H1 (cell line): ENCODE results near the gene CCR2. TPM values are rescaled to one million over a fixed set of nuclear protein-coding genes. Genes with fewer than 3 reads are reported as not detected.

Source experiments
- CTCF ChIA-PET: fragments of 300-600 bp; sonication (Branson Sonifier 250); formaldehyde crosslinking; loops from one replicate; lab custom pipeline; 2021; ENCODE audit not compliant: partially characterized antibody; lab: Charles Lee
- POLR2A ChIA-PET: fragments of 300-600 bp; sonication (Branson Sonifier 250); formaldehyde crosslinking; loops from one replicate; lab custom pipeline; 2021; ENCODE audit warnings: inconsistent platforms; ENCODE audit not compliant: partially characterized antibody; lab: Charles Lee
- DNase-seq, 2 experiments: peaks; one replicate each; pipeline versions ENCODE4 v3.0.0 to v3.0.0-alpha.2; 2010 to 2022; ENCODE audit warnings: low spot score in 2 of 2, low read depth in 1 of 2, mixed read lengths in 1 of 2
- FAIRE-seq: peaks from 2 replicates; lab custom pipeline; 2011; peaks lifted over from hg19 to GRCh38; lab: Jason Lieb, UNC
- H2AFZ ChIP-seq: 2 replicates; pipeline ENCODE4 v1.8.1; 2012; ENCODE audit warnings: low read length, inconsistent platforms
- H2AK5ac ChIP-seq: 2 replicates; pipeline ENCODE4 v1.6.1; 2013; ENCODE audit warnings: low read depth, low read length
- H2BK120ac ChIP-seq: replicated peaks from 2 replicates; pipeline ENCODE3; 2013; ENCODE audit warnings: low read depth, low read length, inconsistent platforms
- H2BK12ac ChIP-seq: 2 replicates; pipeline ENCODE4 v1.6.1; 2013; ENCODE audit warnings: low read depth, low read length
- H2BK15ac ChIP-seq: 2 replicates; pipeline ENCODE4 v1.6.1; 2013; ENCODE audit warnings: low read length
- H2BK20ac ChIP-seq: 2 replicates; pipeline ENCODE4 v1.6.1; 2013; ENCODE audit warnings: low read length
- H2BK5ac ChIP-seq: 2 replicates; pipeline ENCODE4 v1.6.1; 2013; ENCODE audit warnings: low read depth, low read length
- H3K14ac ChIP-seq: 2 replicates; pipeline ENCODE4 v1.6.1; 2013; ENCODE audit warnings: inconsistent platforms; ENCODE audit not compliant: insufficient read length
- H3K18ac ChIP-seq: 2 replicates; pipeline ENCODE4 v1.6.1; 2013; ENCODE audit warnings: low read length; ENCODE audit errors: extremely low read depth
- H3K23ac ChIP-seq: 2 replicates; pipeline ENCODE4 v1.6.1; 2013; ENCODE audit warnings: inconsistent platforms; ENCODE audit not compliant: insufficient read length
- H3K23me2 ChIP-seq: 2 replicates; pipeline ENCODE4 v1.6.1; 2013; ENCODE audit warnings: low read depth, low read length
- H3K27ac ChIP-seq: 2 replicates; pipeline ENCODE4 v1.6.1; 2011; ENCODE audit warnings: low read depth, low read length, inconsistent platforms
- H3K27me3 ChIP-seq, 4 experiments: replicated peaks in 1 of 4; 1 replicate in 1 of 4; 2 replicates in 3 of 4; pipeline versions ENCODE4 v1.6.1 to v1.8.1; 2011 to 2013; ENCODE audit warnings: low read length in 3 of 4, mild to moderate bottlenecking in 3 of 4, inconsistent platforms in 2 of 4, mixed read lengths in 2 of 4, moderate library complexity in 1 of 4; ENCODE audit not compliant: control insufficient read depth in 3 of 4, insufficient read depth in 3 of 4; ENCODE audit errors: extremely low read depth in 1 of 4
- H3K36me3 ChIP-seq, 4 experiments: 2 replicates each; pipeline versions ENCODE4 v1.6.1 to v1.8.1; 2011 to 2013; ENCODE audit warnings: mild to moderate bottlenecking in 4 of 4, low read length in 3 of 4, moderate library complexity in 2 of 4, control low read depth in 1 of 4, inconsistent platforms in 1 of 4; ENCODE audit not compliant: insufficient read depth in 4 of 4, control insufficient read depth in 2 of 4
- H3K4ac ChIP-seq: replicated peaks from 2 replicates; pipeline ENCODE3; 2013; ENCODE audit warnings: low read length, low read depth, mixed read lengths, inconsistent platforms; ENCODE audit not compliant: insufficient read length
- H3K4me1 ChIP-seq, 4 experiments: replicated peaks in 1 of 4; 1 replicate in 1 of 4; 2 replicates in 3 of 4; pipeline versions ENCODE4 v1.6.1 to v1.8.1; 2011 to 2013; ENCODE audit warnings: low read length in 3 of 4, inconsistent platforms in 2 of 4, mixed read lengths in 1 of 4; ENCODE audit not compliant: insufficient read depth in 4 of 4, control insufficient read depth in 3 of 4
- H3K4me2 ChIP-seq, 2 experiments: 2 replicates each; pipeline versions ENCODE4 v1.6.1 to v1.8.1; 2011 to 2013; ENCODE audit warnings: low read depth in 2 of 2, low read length in 2 of 2, control low read depth in 1 of 2, inconsistent platforms in 1 of 2, mild to moderate bottlenecking in 1 of 2; ENCODE audit not compliant: insufficient read depth in 1 of 2
- H3K4me3 ChIP-seq, 4 experiments: fragments of 200-600, 300-600 bp in 1 of 4; sonication (generic), shearing (Covaris generic), sonication (Bioruptor Twin) in 1 of 4; 2 replicates each; pipeline versions ENCODE4 v1.5.1 to v1.8.1; 2011 to 2016; ENCODE audit warnings: low read length in 4 of 4, low read depth in 3 of 4, control low read depth in 2 of 4, inconsistent platforms in 2 of 4, mild to moderate bottlenecking in 2 of 4, mixed read lengths in 1 of 4, moderate library complexity in 1 of 4; ENCODE audit not compliant: insufficient read depth in 2 of 4; ENCODE audit errors: extremely low read depth in 1 of 4
- H3K56ac ChIP-seq: replicated peaks from 2 replicates; pipeline ENCODE3; 2013; ENCODE audit warnings: low read depth, mild to moderate bottlenecking, mixed read lengths, low read length, inconsistent platforms; ENCODE audit not compliant: insufficient read length
- H3K79me1 ChIP-seq: 2 replicates; pipeline ENCODE4 v1.6.1; 2013; ENCODE audit warnings: low read depth, low read length, control low read depth
- H3K79me2 ChIP-seq, 2 experiments: 2 replicates each; pipeline versions ENCODE4 v1.6.1 to v1.8.1; 2012 to 2013; ENCODE audit warnings: low read length in 2 of 2, mild to moderate bottlenecking in 2 of 2, inconsistent platforms in 1 of 2; ENCODE audit not compliant: insufficient read depth in 2 of 2, control insufficient read depth in 1 of 2
- H3K9ac ChIP-seq, 4 experiments: replicated peaks in 1 of 4; 1 replicate in 1 of 4; 2 replicates in 3 of 4; pipeline versions ENCODE4 v1.6.1 to v1.8.1; 2011 to 2013; ENCODE audit warnings: low read depth in 3 of 4, low read length in 3 of 4, control low read depth in 2 of 4, mild to moderate bottlenecking in 2 of 4, moderate library complexity in 2 of 4, inconsistent platforms in 1 of 4; ENCODE audit errors: extremely low read depth in 1 of 4
- H3K9me3 ChIP-seq, 2 experiments: 2 replicates each; pipeline versions ENCODE4 v1.6.1 to v1.8.1; 2012 to 2013; ENCODE audit warnings: mild to moderate bottlenecking in 2 of 2, moderate library complexity in 2 of 2, control low read depth in 1 of 2, inconsistent platforms in 1 of 2, low read depth in 1 of 2, low read length in 1 of 2, mixed read lengths in 1 of 2; ENCODE audit not compliant: insufficient read depth in 2 of 2
- H4K20me1 ChIP-seq, 2 experiments: replicated peaks in 1 of 2; 2 replicates each; pipeline versions ENCODE3 to v1.8.1; 2011 to 2013; ENCODE audit warnings: inconsistent platforms in 2 of 2, low read length in 2 of 2, mild to moderate bottlenecking in 1 of 2; ENCODE audit not compliant: insufficient read depth in 2 of 2, control insufficient read depth in 1 of 2
- H4K5ac ChIP-seq: 2 replicates; pipeline ENCODE4 v1.6.1; 2013; ENCODE audit warnings: low read length, low read depth, mixed read lengths, inconsistent platforms; ENCODE audit not compliant: insufficient read length
- H4K8ac ChIP-seq: 2 replicates; pipeline ENCODE4 v1.8.0; 2013; ENCODE audit warnings: mild to moderate bottlenecking, moderate library complexity, low read length, inconsistent platforms; ENCODE audit not compliant: insufficient read depth; ENCODE audit errors: extremely low read depth
- H4K91ac ChIP-seq: replicated peaks from 2 replicates; pipeline ENCODE3; 2013; ENCODE audit warnings: low read length, mixed read lengths, inconsistent platforms; ENCODE audit not compliant: insufficient read length
- ASH2L ChIP-seq: fragments of 200-600, 300-600 bp; sonication (generic); IDR thresholded peaks from one replicate; pipeline ENCODE4 v1.7.1; 2017; ENCODE audit warnings: low read length
- CREB1 ChIP-seq: IDR thresholded peaks from 2 replicates; pipeline ENCODE4 v1.6.1; 2012; ENCODE audit warnings: inconsistent platforms
- RFX5 ChIP-seq: IDR thresholded peaks from 2 replicates; pipeline ENCODE4 v1.6.1; 2011; ENCODE audit warnings: low read depth, low read length, improper control_type of control experiment, borderline replicate concordance
- SIN3A ChIP-seq, 2 experiments: IDR thresholded peaks in 1 of 2; conservative IDR thresholded peaks in 1 of 2; 2 replicates each; pipeline ENCODE4 v1.6.1; 2011 to 2012; ENCODE audit warnings: low read length in 2 of 2, improper control_type of control experiment in 1 of 2, low read depth in 1 of 2, mild to moderate bottlenecking in 1 of 2
- SRF ChIP-seq: IDR thresholded peaks from 2 replicates; pipeline ENCODE4 v1.6.1; 2011; ENCODE audit warnings: mild to moderate bottlenecking, low read depth, low read length, moderate library complexity
- TAF1 ChIP-seq: IDR thresholded peaks from 2 replicates; pipeline ENCODE4 v1.6.1; 2011; ENCODE audit warnings: mild to moderate bottlenecking, low read depth, low read length
- WGBS, 2 experiments: shearing (Covaris generic) in 1 of 2; methylation state at CpG; one replicate each; pipeline versions ENCODE4 v1.1.6 to v1.1.7; 2013 to 2015; ENCODE audit warnings: low lambda C conversion rate in 2 of 2, mixed read lengths in 2 of 2, inconsistent platforms in 1 of 2, low coverage in 1 of 2, missing lambda C conversion rate in 1 of 2; ENCODE audit not compliant: insufficient replicate concordance in 2 of 2, insufficient coverage in 1 of 2, insufficient read length in 1 of 2; ENCODE audit errors: extremely low coverage in 1 of 2, missing lambda C conversion rate in 1 of 2; 5-methylcytosine and 5-hydroxymethylcytosine counted together
- polyA plus RNA-seq, 7 experiments: library from polyadenylated mRNA; depleted of rRNA in 3 of 7; stranded (reverse) in 5 of 7; unstranded in 2 of 7; fragments of >200 nt in 5 of 7; fragments of 200-250 nt in 2 of 7; gene quantifications; 1 replicate in 5 of 7; 2 replicates in 1 of 7; 4 replicates in 1 of 7; pipeline versions ENCODE4 v1.2.1 to v1.2.3, GENCODE V29; 2011 to 2013; ENCODE audit warnings: missing spikeins in 2 of 7, mixed read lengths in 2 of 7
- total RNA-seq: library from RNA; stranded (reverse); fragmentation: NEBNext Ultra II Directional; extraction: Animal tissue kit (Norgen Biotek cat#: 25700); gene quantifications from 2 replicates; pipeline ENCODE4 v1.2.1, GENCODE V29; 2021
- TF ChIP-seq, protein P1 (sequence below): IDR thresholded peaks from 2 replicates; pipeline ENCODE4 v1.6.1; 2012; ENCODE audit warnings: inconsistent platforms

The CCR2 gene
- total and polyA plus RNA-seq, 2 of the 8 experiments (the other 6 are each of a cell fraction or from before 2014, with no cell fraction given), result not detected

- Histone ChIP-seq H3K56ac (no peak overlapping the region), H3K36me3 (no peaks in the 10 kb centered on the region), H4K5ac (no peak overlapping the region), H2BK15ac (no peak overlapping the region), H2AK5ac (no peak overlapping the region), H2BK20ac (no peak overlapping the region), H2BK12ac (no peak overlapping the region), H3K9me3 (no peaks in the 10 kb centered on the region), H3K4ac (no peak overlapping the region), H3K23me2 (no peaks in the 10 kb centered on the region), H2AFZ (no peak overlapping the region), H3K14ac (no peak overlapping the region), H3K27me3 (peaks cover 0 to 5% (median 0%) of the 10 kb centered on the region in 4 experiments; a peak in 1 of 7 replicates), H3K79me2 (no peaks in the 10 kb centered on the region), H4K91ac (no peak overlapping the region), H2BK5ac (no peak overlapping the region), H3K9ac (no peak overlapping the region), H3K4me3 (no peak overlapping the region), H4K20me1 (no peaks in the 10 kb centered on the region), H3K27ac (no peak overlapping the region), H3K4me2 (no peak overlapping the region), H3K23ac (no peak overlapping the region), H3K4me1 (no peaks in the 10 kb centered on the region), H2BK120ac (no peak overlapping the region), H3K79me1 (no peaks in the 10 kb centered on the region), H4K8ac (no peak overlapping the region), H3K18ac (no peak overlapping the region)
- POLR2A ChIA-PET, result no interaction called here
- 85% methylated on average over 6 of the region's 6 CpGs; no CpG with 5 or more reads in 1 of the 2 experiments for WGBS, 2 experiments
- CTCF ChIA-PET, result interaction anchor here (0.7 to 12.9 kb wide), 25 partner anchors 8 to 494 kb away, joined by 3 to 164 read pairs (median 5); partner anchors contain the start of genes CCR1 and CCRL2
- DNase-seq (no peak), FAIRE-seq (no peak)
- TF ChIP-seq TAF1, result no peak
- TF ChIP-seq, protein P1, sequence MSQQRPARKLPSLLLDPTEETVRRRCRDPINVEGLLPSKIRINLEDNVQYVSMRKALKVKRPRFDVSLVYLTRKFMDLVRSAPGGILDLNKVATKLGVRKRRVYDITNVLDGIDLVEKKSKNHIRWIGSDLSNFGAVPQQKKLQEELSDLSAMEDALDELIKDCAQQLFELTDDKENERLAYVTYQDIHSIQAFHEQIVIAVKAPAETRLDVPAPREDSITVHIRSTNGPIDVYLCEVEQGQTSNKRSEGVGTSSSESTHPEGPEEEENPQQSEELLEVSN, result no peak
- no peak for TF ChIP-seq SIN3A (conservative IDR thresholded peaks at IDR 0.05 in 1 of 2, IDR thresholded peaks at IDR 0.05 in 1 of 2; ENCODE audit: low read depth in 1 of 2, low read length in 2 of 2)
- TF ChIP-seq ASH2L, result no peak
- TF ChIP-seq CREB1, result no peak
- no peak for TF ChIP-seq SRF
- no peak for TF ChIP-seq RFX5
These were observed 15.8 kb downstream of the CCR2 start for GRCh38 chr3:46369675-46370132.
